GM12878 (cell line): ENCODE data around the gene CTIF. TPM values are rescaled to one million over a fixed set of nuclear protein-coding genes. Genes with fewer than 3 reads are reported as not detected.

ENCODE experiments used
- ATAC-seq: fragments of 200-7000 bp; cut with Tn5 transposase; 3 replicates; pipeline ENCODE4 v1.9.1; 2020; ENCODE audit warnings: mild to moderate bottlenecking, moderate library complexity
- BruUV-seq: library from RNA; stranded (reverse); fragments of 400-500 nt; replicated peaks from 2 replicates; lab custom pipeline; 2021; lab: Mats Ljungman, UMichigan
- CTCF ChIA-PET: fragments of 300-600 bp; sonication (Branson Sonifier 250); formaldehyde crosslinking; extraction: SDS; loops from one replicate; lab custom pipeline; 2021; ENCODE audit warnings: inconsistent platforms; lab: Yijun Ruan, JAX
- POLR2A ChIA-PET: fragments of 350-600 bp; formaldehyde crosslinking; extraction: SDS; loops from one replicate; lab custom pipeline; 2021; ENCODE audit warnings: inconsistent platforms; lab: Charles Lee
- RAD21 ChIA-PET: fragments of 300-600 bp; sonication (Branson Sonifier 250); formaldehyde crosslinking; loops from one replicate; lab custom pipeline; 2023; ENCODE audit warnings: antibody characterized with exemption; ENCODE audit not compliant: unreplicated experiment; lab: Charles Lee
- SMC1A ChIA-PET: fragments of 300-600 bp; sonication (Branson Sonifier 250); formaldehyde crosslinking; loops from one replicate; lab custom pipeline; 2023; ENCODE audit not compliant: unreplicated experiment, uncharacterized antibody; lab: Charles Lee
- DNase-seq: peaks from one replicate; pipeline ENCODE4 v3.0.0-alpha.2; 2011; ENCODE audit warnings: low read depth, low spot score
- FAIRE-seq: peaks from 3 replicates; lab custom pipeline; 2011; peaks lifted over from hg19 to GRCh38; lab: Jason Lieb, UNC
- H2AFZ ChIP-seq: 2 replicates; pipeline ENCODE4 v1.6.0; 2011; ENCODE audit warnings: low read depth, low read length, control low read depth; ENCODE audit not compliant: control insufficient read depth
- H3K27ac ChIP-seq: 2 replicates; pipeline ENCODE4 v1.5.1; 2011; ENCODE audit warnings: control low read depth; ENCODE audit not compliant: control insufficient read depth, insufficient read depth
- H3K27me3 ChIP-seq, 2 experiments: replicated peaks in 1 of 2; 2 replicates each; pipeline versions ENCODE4 v1.6.0 to v1.6.1; 2011; ENCODE audit warnings: low read length in 1 of 2; ENCODE audit not compliant: control insufficient read depth in 2 of 2, insufficient read depth in 2 of 2
- H3K36me3 ChIP-seq, 2 experiments: 2 replicates each; pipeline ENCODE4 v1.5.1; 2011; ENCODE audit warnings: low read length in 1 of 2; ENCODE audit not compliant: control insufficient read depth in 2 of 2, insufficient read depth in 2 of 2
- H3K4me1 ChIP-seq: 2 replicates; pipeline ENCODE4 v1.6.1; 2011; ENCODE audit warnings: mild to moderate bottlenecking, low read length, moderate library complexity, mixed read lengths; ENCODE audit not compliant: control insufficient read depth, insufficient read depth
- H3K4me2 ChIP-seq: 2 replicates; pipeline ENCODE4 v1.6.0; 2011; ENCODE audit warnings: control low read depth; ENCODE audit not compliant: control insufficient read depth, insufficient read depth
- H3K4me3 ChIP-seq: fragments of 200-600 bp; sonication (generic); 2 replicates; pipeline ENCODE4 v1.5.1; 2016
- H3K79me2 ChIP-seq: 2 replicates; pipeline ENCODE4 v1.6.0; 2011; ENCODE audit warnings: low read length; ENCODE audit not compliant: control insufficient read depth, insufficient read depth
- H3K9ac ChIP-seq: 2 replicates; pipeline ENCODE4 v1.8.0; 2011; ENCODE audit warnings: low read length, control low read depth, mixed read lengths; ENCODE audit not compliant: control insufficient read depth, insufficient read depth
- H3K9me3 ChIP-seq: replicated peaks from 3 replicates; pipeline ENCODE4 v1.5.1; 2011; ENCODE audit warnings: mild to moderate bottlenecking, low read length; ENCODE audit not compliant: control insufficient read depth, insufficient read depth
- H4K20me1 ChIP-seq: 2 replicates; pipeline ENCODE4 v1.6.0; 2011; ENCODE audit not compliant: control insufficient read depth, insufficient read depth
- CBX5 ChIP-seq: sonication (generic); IDR thresholded peaks from 2 replicates; pipeline ENCODE4 v1.6.1; 2016; ENCODE audit warnings: low read depth, moderate library complexity, mild to moderate bottlenecking, inconsistent platforms
- CEBPZ ChIP-seq: fragments of 150-350 bp; IDR thresholded peaks from 2 replicates; pipeline ENCODE4 v1.6.1; 2016; ENCODE audit warnings: low read depth, low read length
- FOS ChIP-seq: IDR thresholded peaks from 3 replicates; pipeline ENCODE4 v1.6.1; 2011; ENCODE audit warnings: borderline replicate concordance; ENCODE audit not compliant: insufficient read length; ENCODE audit errors: extremely low read depth
- FOXM1 ChIP-seq: IDR thresholded peaks from 2 replicates; pipeline ENCODE4 v1.6.1; 2012; ENCODE audit warnings: low read depth, mild to moderate bottlenecking, inconsistent platforms, low read length, moderate library complexity
- ZBTB40 ChIP-seq: fragments of 450-650 bp; IDR thresholded peaks from 2 replicates; pipeline ENCODE4 v1.6.1; 2016; ENCODE audit warnings: mild to moderate bottlenecking, moderate library complexity, borderline replicate concordance
- ZSCAN29 ChIP-seq: fragments of 450-650 bp; IDR thresholded peaks from 2 replicates; pipeline ENCODE4 v1.6.1; 2017; ENCODE audit warnings: mild to moderate bottlenecking, moderate library complexity
- WGBS: methylation state at CpG from one replicate; pipeline ENCODE4 v1.1.6; 2016; ENCODE audit warnings: low lambda C conversion rate; ENCODE audit not compliant: insufficient replicate concordance, insufficient coverage; ENCODE audit errors: missing lambda C conversion rate; 5-methylcytosine and 5-hydroxymethylcytosine counted together
- in situ Hi-C: fragments of 300-500 bp; cut with MboI; formaldehyde crosslinking; loops from 9 replicates; pipeline ENCODE4 v1.14.3; 2018; ENCODE audit warnings: mixed read lengths
- intact Hi-C: fragments of 100-400 bp; cut with micrococcal nuclease; formaldehyde crosslinking; loops from one replicate; pipeline ENCODE4 v1.14.2; 2022; ENCODE audit not compliant: unreplicated experiment
- polyA plus RNA-seq, 11 experiments: library from polyadenylated mRNA; depleted of rRNA in 4 of 11; unstranded in 6 of 11; stranded (reverse) in 5 of 11; fragments of >200 nt; fragmentation: Nextera tagmentation in 4 of 11; fragmentation: Illumina TruSeq in 1 of 11; extraction: Ambion mirVana in 4 of 11; extraction: Trizol in 1 of 11; gene quantifications; 1 replicate in 1 of 11; 2 replicates in 10 of 11; pipeline versions ENCODE4 v1.2.1 to v1.2.3, GENCODE V29; 2011 to 2016; ENCODE audit warnings: inconsistent platforms in 2 of 11, missing spikeins in 2 of 11, low read depth in 1 of 11
- total RNA-seq, 4 experiments: library from RNA; depleted of rRNA in 3 of 4; stranded (reverse); fragments of >200 nt in 3 of 4; fragmentation: Illumina TruSeq in 1 of 4; extraction: Trizol in 1 of 4; gene quantifications; 2 replicates each; pipeline versions ENCODE4 v1.2.1 to v1.2.3, GENCODE V29; 2013 to 2021

The CTIF gene
- total and polyA plus RNA-seq, 10 of the 15 experiments (the other 5 are each of a cell fraction or from before 2014, with no cell fraction given), result 0.06 to 11.6 (median 2.5) TPM

DNA sequence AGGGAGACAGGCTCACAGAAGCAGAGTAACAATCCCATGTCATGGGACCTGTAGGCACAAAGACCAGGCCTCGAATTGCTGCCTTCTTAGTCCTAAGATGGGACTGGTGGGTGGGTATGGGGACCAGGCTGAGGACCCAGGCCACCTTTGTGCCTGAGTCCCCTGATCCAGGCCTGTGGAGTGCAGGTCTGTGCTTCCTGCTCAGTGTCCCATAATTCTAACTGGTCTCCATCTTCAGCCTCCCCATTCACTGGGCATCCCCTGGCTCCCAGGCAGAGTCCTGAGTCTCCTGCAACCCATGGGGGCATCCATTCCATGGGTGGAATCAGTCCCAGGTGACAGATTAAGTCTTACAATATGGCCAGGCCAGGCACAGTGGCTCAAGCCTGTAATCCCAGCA is 328.0 kb downstream of the CTIF start (continued):
- no peak for TF ChIP-seq FOXM1
- no peak for TF ChIP-seq CEBPZ
- TF ChIP-seq FOS, result no peak

GRCh38 chr18:48867978-48868377 is 329.1 kb downstream of the CTIF start:
- POLR2A ChIA-PET, result interaction anchor here (0.7 to 2.5 kb wide), 9 partner anchors 17 to 84 kb away, joined by 3 to 11 read pairs (median 3); no protein-coding TSS in a partner anchor
- no peak for FAIRE-seq
- intact Hi-C loops, result loop anchor here (1.0 to 5.0 kb wide), 5 partner anchors 34 to 83 kb away; no protein-coding TSS in a partner anchor

More at GRCh38 chr18:48867978-48868377, 329.1 kb downstream of the CTIF start:
- Histone ChIP-seq H3K36me3 (no peaks in the 10 kb centered on the region), H3K9me3 (peaks cover 4% of the 10 kb centered on the region; the same call in 1 of the 3 replicates), H3K9ac (no peak overlapping the region), H3K4me1 (peaks cover 29% of the 10 kb centered on the region), H3K27me3 (no peaks in the 10 kb centered on the region), H4K20me1 (no peaks in the 10 kb centered on the region), H3K4me3 (no peak overlapping the region), H2AFZ (no peak overlapping the region), H3K79me2 (no peaks in the 10 kb centered on the region), H3K4me2 (peak overlapping the region; percentile 86), H3K27ac (peak overlapping the region; percentile 97)
- ChIA-PET CTCF (interaction anchor here (1.6 to 2.8 kb wide), 6 partner anchors 32 to 90 kb away, joined by 4 to 31 read pairs (median 7); no protein-coding TSS in a partner anchor), SMC1A (interaction anchor here (0.8 to 3.5 kb wide), 17 partner anchors 12 to 90 kb away, joined by 3 to 45 read pairs (median 14); no protein-coding TSS in a partner anchor), RAD21 (interaction anchor here (1.0 to 3.3 kb wide), 19 partner anchors 32 to 294 kb away, joined by 4 to 36 read pairs (median 7); no protein-coding TSS in a partner anchor)
- DNase-seq, result no peak
- 0% methylated on average over 1 of the region's 1 CpG for WGBS
- no TSS peak for BruUV-seq
- in situ Hi-C loops, result no loop called here
- peak; percentile 8; the same call in 1 of the 3 replicates for ATAC-seq
- TF ChIP-seq ZSCAN29 (peak; percentile 6; the same call in 1 of the 2 replicates), CBX5 (no peak), ZBTB40 (0 out of 2 replicates have a peak, but pooled peaks have one; percentile 14)
